NCI-H128 (cell line): ENCODE results near the gene KCNJ18.
"Not testable (repeated sequence)": the region's sequence is repeated elsewhere in the genome, so short reads cannot be mapped to it uniquely, and the experiment has no call there.

Experiments
- DNase-seq: peaks from one replicate; lab custom pipeline; 2025; ENCODE audit not compliant: unreplicated experiment; lab: John Stamatoyannopoulos, UW

Gene KCNJ18

DNA sequence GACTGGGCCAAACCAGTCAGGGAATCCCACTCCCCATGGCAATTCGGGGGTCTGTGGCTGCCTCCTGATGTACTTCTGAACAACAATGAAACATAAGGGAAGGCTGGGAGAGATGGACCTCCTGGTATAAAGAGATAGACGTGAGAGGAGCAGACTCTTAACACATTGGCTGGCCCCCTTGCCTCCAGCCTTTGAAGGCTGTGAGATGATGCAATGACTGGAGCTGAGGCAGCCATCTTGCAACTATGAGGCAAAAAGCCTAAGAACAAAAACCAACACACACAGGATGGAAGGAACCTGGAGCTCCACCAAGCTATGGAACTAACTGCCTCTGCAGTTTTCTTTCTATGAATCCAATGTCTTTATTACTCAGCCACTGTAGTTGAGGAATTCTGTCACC is 58.8 kb downstream of the KCNJ18 start:
- DNase-seq: not testable (repeated sequence)
